GM23248 (cell line): ENCODE results near the gene PEX14. TPM values are rescaled to one million over a fixed set of nuclear protein-coding genes. Genes with fewer than 3 reads are reported as not detected.

ENCODE experiments used
- DNase-seq: peaks from one replicate; pipeline ENCODE4 v3.0.0-alpha.2; 2015
- H2AFZ ChIP-seq: fragments of 200-600 bp; sonication (generic); 2 replicates; pipeline ENCODE4 v1.6.1; 2016; ENCODE audit warnings: antibody characterized with exemption
- H3F3A ChIP-seq: fragments of 200-600 bp; sonication (generic); 2 replicates; pipeline ENCODE4 v1.6.1; 2016; ENCODE audit warnings: mild to moderate bottlenecking, antibody characterized with exemption, mixed run types; ENCODE audit not compliant: insufficient read depth
- H3K27ac ChIP-seq: fragments of 200-600 bp; sonication (generic); 2 replicates; pipeline ENCODE4 v1.5.1; 2016; ENCODE audit warnings: mild to moderate bottlenecking
- H3K27me3 ChIP-seq: fragments of 200-600 bp; sonication (generic); replicated peaks from 2 replicates; pipeline ENCODE4 v1.6.1; 2016; ENCODE audit warnings: mild to moderate bottlenecking; ENCODE audit not compliant: insufficient read depth
- H3K36me3 ChIP-seq: fragments of 200-600 bp; sonication (generic); 2 replicates; pipeline ENCODE4 v1.6.1; 2016; ENCODE audit warnings: low read depth, mild to moderate bottlenecking
- H3K4me1 ChIP-seq: fragments of 200-600 bp; sonication (generic); 2 replicates; pipeline ENCODE4 v1.6.1; 2016; ENCODE audit warnings: mild to moderate bottlenecking; ENCODE audit not compliant: insufficient read depth
- H3K4me2 ChIP-seq: fragments of 200-600 bp; sonication (generic); one replicate; pipeline ENCODE4 v1.6.1; 2016; ENCODE audit warnings: mild to moderate bottlenecking; ENCODE audit not compliant: unreplicated experiment
- H3K4me3 ChIP-seq: fragments of 200-600 bp; sonication (generic); 2 replicates; pipeline ENCODE4 v1.5.1; 2016; ENCODE audit warnings: mild to moderate bottlenecking
- H3K79me2 ChIP-seq: fragments of 200-600 bp; sonication (generic); 2 replicates; pipeline ENCODE4 v1.6.1; 2016; ENCODE audit warnings: mild to moderate bottlenecking; ENCODE audit not compliant: insufficient read depth
- H3K9ac ChIP-seq: fragments of 200-600 bp; sonication (generic); 2 replicates; pipeline ENCODE4 v1.6.1; 2016; ENCODE audit warnings: mild to moderate bottlenecking
- H3K9me2 ChIP-seq: fragments of 200-600 bp; sonication (generic); 2 replicates; pipeline ENCODE4 v1.6.1; 2016; ENCODE audit warnings: mixed run types, mild to moderate bottlenecking, moderate library complexity; ENCODE audit not compliant: insufficient read depth
- H3K9me3 ChIP-seq: fragments of 200-600 bp; sonication (generic); one replicate; pipeline ENCODE4 v1.6.1; 2017; ENCODE audit warnings: low read depth
- H4K20me1 ChIP-seq: fragments of 200-600 bp; sonication (generic); 2 replicates; pipeline ENCODE4 v1.6.0; 2016; ENCODE audit not compliant: insufficient read depth
- EZH2 ChIP-seq: fragments of 200-600 bp; sonication (generic); IDR thresholded peaks from 2 replicates; pipeline ENCODE4 v1.6.1; 2018; ENCODE audit warnings: antibody characterized with exemption, mild to moderate bottlenecking; ENCODE audit not compliant: insufficient read depth, poor library complexity, severe bottlenecking
- EZH2phosphoT487 ChIP-seq: fragments of 200-600 bp; sonication (generic); IDR thresholded peaks from 2 replicates; pipeline ENCODE4 v1.6.1; 2018; ENCODE audit warnings: antibody characterized with exemption, moderate library complexity, mild to moderate bottlenecking, low read depth; ENCODE audit not compliant: insufficient read depth
- WGBS, 2 experiments: methylation state at CpG; one replicate each; pipeline ENCODE4 v1.1.6; 2015 to 2017; ENCODE audit warnings: low lambda C conversion rate in 2 of 2, low coverage in 1 of 2; ENCODE audit errors: missing lambda C conversion rate in 2 of 2; 5-methylcytosine and 5-hydroxymethylcytosine counted together
- in situ Hi-C: fragments of 300-500 bp; cut with MboI; formaldehyde crosslinking; loops from 2 replicates; pipeline ENCODE4 v1.15.0; 2020
- polyA plus RNA-seq: library from polyadenylated mRNA; unstranded; fragments of >200 nt; fragmentation: Nextera tagmentation; extraction: Ambion mirVana; gene quantifications from 2 replicates; pipeline ENCODE4 v1.2.1, GENCODE V29; 2016
- total RNA-seq: library from RNA; depleted of rRNA; stranded (reverse); fragments of >200 nt; shearing (Covaris generic); gene quantifications from 2 replicates; pipeline ENCODE4 v1.2.3, GENCODE V29; 2014

Gene PEX14
- total and polyA plus RNA-seq, 2 experiments from 2014 or later, result 13.9 to 20.1 TPM

DNA sequence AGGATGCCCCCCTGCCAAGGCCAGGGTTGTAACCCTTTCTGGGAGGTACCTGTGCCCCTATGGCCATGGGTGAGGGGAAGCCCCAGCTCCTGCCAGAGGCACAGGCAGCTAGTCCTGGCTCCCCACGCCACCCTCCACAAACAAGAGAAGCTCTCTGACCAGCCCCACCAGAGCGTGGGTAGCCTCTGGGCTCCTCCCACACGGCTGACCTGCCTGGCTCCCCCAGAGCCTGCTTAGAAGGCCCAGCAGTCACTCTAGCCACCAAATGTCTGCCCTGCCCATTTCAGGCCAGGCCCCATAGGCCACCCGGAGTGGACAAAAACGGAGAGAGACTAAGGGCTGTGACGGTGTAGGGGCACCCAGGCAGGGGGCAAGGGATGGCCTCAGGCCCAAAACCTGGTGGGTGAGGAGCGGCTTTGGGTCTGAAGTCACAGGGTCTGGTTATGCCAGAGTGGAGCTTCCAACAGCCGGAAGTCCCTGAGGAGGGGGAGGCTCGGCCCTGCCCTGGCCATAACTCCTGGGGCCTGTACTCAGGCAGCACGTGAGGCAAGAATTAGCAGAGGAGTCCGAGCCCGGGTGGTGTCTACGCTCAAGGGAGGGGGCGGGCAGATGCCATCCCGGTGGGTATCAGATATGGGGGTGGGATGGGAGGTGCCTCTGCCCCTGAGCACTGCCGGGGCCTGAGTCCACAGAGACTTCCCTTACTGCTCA is 166.2 kb downstream of the PEX14 start:
- 0 out of 2 replicates have a peak, but pooled peaks cover under 1% of the 10 kb centered on the region for H3K4me1 ChIP-seq
- H3K27me3 ChIP-seq, result no peaks in the 10 kb centered on the region
- no peaks in the 10 kb centered on the region for H3K9me2 ChIP-seq
- DNase-seq, result no peak
- no peak overlapping the region for H3K27ac ChIP-seq
- H3F3A ChIP-seq, result no peaks in the 10 kb centered on the region
- H3K9me3 ChIP-seq, result no peaks in the 10 kb centered on the region
- TF ChIP-seq EZH2phosphoT487 (no peak), EZH2 (no peak)
- WGBS, 2 experiments, result 92 to 95% methylated on average over 15 to 16 of the region's 16 CpGs
- no peak overlapping the region for H3K4me2 ChIP-seq
- no peak overlapping the region for H3K4me3 ChIP-seq
- in situ Hi-C loops, result no loop called here
- H3K9ac ChIP-seq, result no peak overlapping the region
- H2AFZ ChIP-seq, result no peak overlapping the region
- no peaks in the 10 kb centered on the region for H4K20me1 ChIP-seq
- H3K79me2 ChIP-seq, result no peaks in the 10 kb centered on the region
- no peaks in the 10 kb centered on the region for H3K36me3 ChIP-seq

DNA sequence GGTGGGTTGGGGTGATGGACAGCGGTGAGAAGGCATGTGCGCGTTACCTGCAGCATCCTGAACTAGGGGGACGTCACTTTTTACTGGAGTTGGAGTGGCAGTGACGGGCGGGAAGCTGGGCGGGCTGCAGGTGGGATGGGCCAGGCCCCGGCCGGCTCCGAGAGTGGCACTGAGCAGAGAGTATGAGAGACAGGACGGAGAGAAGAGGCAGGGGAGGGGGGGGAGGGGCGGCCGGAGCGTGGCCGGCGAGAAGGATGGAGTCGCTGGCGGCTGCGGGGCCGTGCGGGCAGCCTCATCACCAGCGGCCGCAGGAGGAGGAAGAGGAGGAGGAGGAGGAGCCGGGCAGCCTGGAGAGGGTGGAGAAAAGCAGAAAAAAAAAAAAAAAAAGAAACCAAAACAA is 167.2 kb downstream of the PEX14 start:
- 87 to 100% methylated on average over 5 to 24 of the region's 24 CpGs for WGBS, 2 experiments
- no peak overlapping the region for H3K9ac ChIP-seq
- no peak overlapping the region for H2AFZ ChIP-seq
- DNase-seq, result no peak
- no peak overlapping the region for H3K4me3 ChIP-seq
- H3K79me2 ChIP-seq, result no peaks in the 10 kb centered on the region
- H4K20me1 ChIP-seq, result no peaks in the 10 kb centered on the region
- H3K9me2 ChIP-seq, result no peaks in the 10 kb centered on the region
- H3K9me3 ChIP-seq, result no peaks in the 10 kb centered on the region
- no peaks in the 10 kb centered on the region for H3K27me3 ChIP-seq
- H3K36me3 ChIP-seq, result no peaks in the 10 kb centered on the region
- no peaks in the 10 kb centered on the region for H3K4me1 ChIP-seq
- no peaks in the 10 kb centered on the region for H3F3A ChIP-seq
- in situ Hi-C loops, result no loop called here
- TF ChIP-seq EZH2 (no peak), EZH2phosphoT487 (no peak)
- H3K4me2 ChIP-seq, result no peak overlapping the region
- H3K27ac ChIP-seq, result no peak overlapping the region

DNA sequence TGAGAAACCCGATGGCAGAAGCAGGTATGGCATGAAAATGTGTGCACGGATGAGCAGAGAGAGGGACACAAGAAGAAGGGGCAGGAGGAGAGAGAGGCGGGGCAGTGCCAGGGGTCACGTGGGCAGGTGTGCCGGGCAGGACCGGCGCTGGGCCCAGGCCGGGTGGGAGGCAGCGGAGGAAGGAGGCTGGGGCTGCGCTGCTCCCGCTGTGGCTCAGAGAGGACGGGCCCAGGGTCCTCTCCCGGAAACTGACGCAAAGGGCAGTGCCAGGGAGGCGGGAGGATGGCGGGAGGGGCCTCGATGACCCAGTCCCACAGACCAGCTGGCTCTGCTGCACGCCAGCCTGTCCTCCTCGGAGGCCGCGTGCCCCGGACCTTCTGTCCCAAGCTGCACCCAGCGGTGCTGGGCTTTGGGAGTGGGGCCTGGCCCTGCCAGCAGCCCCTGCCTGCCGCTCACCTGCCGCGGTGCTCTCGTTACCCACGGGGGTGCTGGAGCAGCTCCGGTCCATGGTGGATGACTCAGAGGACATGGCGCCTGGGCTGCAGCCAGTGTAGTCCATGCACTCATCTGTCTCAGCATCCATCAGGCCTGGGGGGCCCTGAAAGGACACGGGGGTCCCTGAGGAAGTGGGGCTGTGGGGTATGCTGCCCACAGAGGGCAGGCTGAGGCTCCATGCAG is 167.8 kb downstream of the PEX14 start:
- in situ Hi-C loops, result no loop called here
- no peaks in the 10 kb centered on the region for H3F3A ChIP-seq
- WGBS, 2 experiments, result 87 to 88% methylated on average over 21 to 31 of the region's 31 CpGs
- H3K27ac ChIP-seq, result no peak overlapping the region
- H3K4me2 ChIP-seq, result no peak overlapping the region
- no peak overlapping the region for H3K9ac ChIP-seq
- H3K9me3 ChIP-seq, result no peaks in the 10 kb centered on the region
- H3K36me3 ChIP-seq, result no peaks in the 10 kb centered on the region
- H3K27me3 ChIP-seq, result no peaks in the 10 kb centered on the region
- H3K79me2 ChIP-seq, result no peaks in the 10 kb centered on the region
- H3K4me3 ChIP-seq, result no peak overlapping the region
- no peaks in the 10 kb centered on the region for H3K9me2 ChIP-seq
- H4K20me1 ChIP-seq, result no peaks in the 10 kb centered on the region
- no peak for DNase-seq
- TF ChIP-seq EZH2phosphoT487 (no peak), EZH2 (no peak)
- no peaks in the 10 kb centered on the region for H3K4me1 ChIP-seq
- H2AFZ ChIP-seq, result no peak overlapping the region

DNA sequence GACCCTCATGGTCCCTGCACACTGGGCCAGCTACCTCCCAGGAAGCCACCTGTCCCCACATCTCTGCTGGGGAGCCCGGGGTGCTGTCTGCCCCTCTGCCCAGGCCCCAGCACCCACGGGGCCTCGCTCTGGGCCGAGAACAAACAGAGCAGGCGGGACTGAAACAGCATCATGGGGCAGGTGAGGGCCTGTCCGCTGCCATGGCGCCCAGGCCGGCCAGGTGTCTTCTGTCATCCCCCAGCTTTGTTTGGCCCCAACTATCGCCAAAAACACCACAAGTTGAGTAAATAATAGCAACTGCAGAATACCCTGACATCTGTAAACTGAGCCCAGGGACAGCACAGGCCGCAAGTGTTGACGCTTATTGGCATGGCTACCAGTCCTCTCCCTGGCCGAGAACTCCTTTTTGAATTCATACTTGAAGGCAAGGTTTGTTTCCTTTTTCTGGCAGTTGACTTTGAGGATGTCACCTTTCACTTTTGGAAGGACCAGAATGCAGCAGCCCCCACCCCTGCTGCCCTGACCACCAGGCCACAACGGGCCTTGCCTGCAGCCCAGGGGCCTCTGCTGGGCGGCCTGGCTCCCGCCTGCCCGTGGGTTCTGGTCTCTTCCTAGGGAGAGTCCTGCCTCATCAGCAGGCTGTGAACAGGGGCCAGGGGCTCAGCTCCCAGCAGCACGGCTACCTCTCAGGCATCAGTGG is 169.0 kb downstream of the PEX14 start:
- no peak for DNase-seq
- Histone ChIP-seq H3K4me2 (no peak overlapping the region), H3K9ac (no peak overlapping the region), H3K36me3 (no peaks in the 10 kb centered on the region), H3K27ac (no peak overlapping the region), H3F3A (no peaks in the 10 kb centered on the region), H2AFZ (no peak overlapping the region; the same call in 1 of the 2 replicates), H3K9me3 (no peaks in the 10 kb centered on the region), H3K4me3 (no peak overlapping the region), H4K20me1 (no peaks in the 10 kb centered on the region), H3K27me3 (no peaks in the 10 kb centered on the region), H3K9me2 (no peaks in the 10 kb centered on the region), H3K79me2 (no peaks in the 10 kb centered on the region), H3K4me1 (no peaks in the 10 kb centered on the region)
- in situ Hi-C loops, result no loop called here
- 87 to 94% methylated on average over 12 to 17 of the region's 17 CpGs for WGBS, 2 experiments
- TF ChIP-seq EZH2phosphoT487 (no peak), EZH2 (no peak)
